RWPE1 (cell line): ENCODE data around the gene SLC49A3.
A peak's percentile ranks its signal among the peaks of the same experiment; 100 is the strongest.

Experiments used
- CTCF ChIA-PET: fragments of 350-600 bp; sonication (Branson Sonifier 250); formaldehyde crosslinking; extraction: SDS; loops from one replicate; lab custom pipeline; 2021; lab: Yijun Ruan, JAX
- POLR2A ChIA-PET: fragments of 400-600 bp; formaldehyde crosslinking; extraction: SDS; loops from one replicate; lab custom pipeline; 2020; ENCODE audit warnings: antibody characterized with exemption; ENCODE audit not compliant: low non-redundant PET; lab: Yijun Ruan, JAX
- DNase-seq: peaks from one replicate; pipeline ENCODE4 v3.0.0; 2012; ENCODE audit warnings: low spot score
- H3K27ac ChIP-seq: fragments of 450-650 bp; 2 replicates; pipeline ENCODE4 v1.5.1; 2017
- CTCF ChIP-seq: fragments of 450-650 bp; conservative IDR thresholded peaks from 2 replicates; pipeline ENCODE4 v1.5.1; 2017; ENCODE audit warnings: low read depth, mild to moderate bottlenecking

Gene SLC49A3

GRCh38 chr4:680928-681645 lies 7.9 kb downstream of the SLC49A3 start:
- peak overlapping the region; percentile 24; the same call in 1 of the 2 replicates for H3K27ac ChIP-seq
- POLR2A ChIA-PET: no interaction called here
- TF ChIP-seq CTCF: no peak
- CTCF ChIA-PET: interaction anchor here (0.7 kb wide), 1 partner anchor 577 kb away, joined by 3 read pairs; no protein-coding TSS in a partner anchor
- no peak for DNase-seq

- TF ChIP-seq CTCF: no peak
- no peak for DNase-seq
- ChIA-PET POLR2A (no interaction called here), CTCF (no interaction called here)
- H3K27ac ChIP-seq: peak overlapping the region; percentile 24
Measured at GRCh38 chr4:680551-680927, 8.4 kb downstream of the SLC49A3 start.

- peak overlapping the region; percentile 24 for H3K27ac ChIP-seq
- ChIA-PET CTCF (no interaction called here), POLR2A (interaction anchor here (0.6 kb wide), 1 partner anchor 1037 kb away, joined by 3 read pairs; no protein-coding TSS in a partner anchor)
- no peak for DNase-seq
- no peak for TF ChIP-seq CTCF
Measured at GRCh38 chr4:680091-680490, 8.9 kb downstream of the SLC49A3 start.

- DNase-seq: no peak
- ChIA-PET CTCF (no interaction called here), POLR2A (interaction anchor here (0.6 kb wide), 1 partner anchor 1037 kb away, joined by 3 read pairs; no protein-coding TSS in a partner anchor)
- peak overlapping the region; percentile 24 for H3K27ac ChIP-seq
- TF ChIP-seq CTCF: no peak
Measured at GRCh38 chr4:679629-680028, 9.3 kb downstream of the SLC49A3 start.

DNA sequence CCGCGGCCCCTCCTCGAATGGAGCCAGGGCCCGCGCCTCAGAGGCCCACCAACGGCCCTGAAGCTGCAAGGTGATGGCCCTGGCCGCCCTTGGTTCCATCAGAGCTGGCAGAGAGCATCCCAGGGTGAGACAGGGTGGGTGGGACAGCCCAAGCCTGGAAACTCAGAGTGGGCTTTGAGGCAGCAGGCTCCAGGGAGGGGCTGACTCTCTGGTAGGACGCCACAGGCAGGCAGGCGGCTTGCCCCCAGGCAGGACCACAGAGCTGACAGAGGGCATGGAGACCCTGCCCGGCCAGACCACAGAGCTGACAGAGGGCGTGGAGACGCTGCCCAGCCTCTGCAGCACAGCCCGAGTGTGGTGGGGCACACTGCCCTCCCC lies 9.9 kb downstream of the SLC49A3 start:
- TF ChIP-seq CTCF: no peak
- no peak for DNase-seq
- H3K27ac ChIP-seq: peak overlapping the region; percentile 83
- ChIA-PET CTCF (no interaction called here), POLR2A (no interaction called here)

- peak overlapping the region; percentile 83 for H3K27ac ChIP-seq
- POLR2A ChIA-PET: no interaction called here
- no peak for DNase-seq
- CTCF ChIA-PET: no interaction called here
- TF ChIP-seq CTCF: no peak
Measured at GRCh38 chr4:678331-679103, 10.4 kb downstream of the SLC49A3 start.
